ENCODE results near the gene DCTN5. TPM values are rescaled to one million over a fixed set of nuclear protein-coding genes. Genes with fewer than 3 reads are reported as not detected.

Gene DCTN5
- total RNA-seq, 6 experiments from 2014 or later, result 70.5 to 80.9 (median 76.4) TPM

GRCh38 chr16:23691483-23692189 lies 50.4 kb downstream of the DCTN5 start:
- H3K4me3 Mint-ChIP-seq, result no peak overlapping the region
- H3K9me3 Mint-ChIP-seq, result no peaks in the 10 kb centered on the region
- peak overlapping the region; percentile 51; the same call in 1 of the 2 replicates for H3K27ac Mint-ChIP-seq
- no peak for TF ChIP-seq CTCF (IDR thresholded peaks at IDR 0.05)
- peaks cover 3% of the 10 kb centered on the region; the same call in 1 of the 2 replicates for H3K27me3 Mint-ChIP-seq (ENCODE audit: insufficient read depth)
- peak; percentile 17 for DNase-seq
- H3K36me3 Mint-ChIP-seq (ENCODE audit: low read depth), result peaks cover 36% of the 10 kb centered on the region
- H3K4me1 Mint-ChIP-seq (ENCODE audit: low read depth), result peaks cover 13% of the 10 kb centered on the region

- H3K27me3 Mint-ChIP-seq (ENCODE audit: insufficient read depth), result peaks cover 3% of the 10 kb centered on the region; the same call in 1 of the 2 replicates
- DNase-seq, result no peak
- no peaks in the 10 kb centered on the region for H3K9me3 Mint-ChIP-seq
- no peak for TF ChIP-seq CTCF (IDR thresholded peaks at IDR 0.05)
- peaks cover 13% of the 10 kb centered on the region for H3K4me1 Mint-ChIP-seq (ENCODE audit: low read depth)
- peak overlapping the region; percentile 51; the same call in 1 of the 2 replicates for H3K27ac Mint-ChIP-seq
- no peak overlapping the region for H3K4me3 Mint-ChIP-seq
- peaks cover 32% of the 10 kb centered on the region for H3K36me3 Mint-ChIP-seq (ENCODE audit: low read depth)
Observed at GRCh38 chr16:23692190-23692837, 51.0 kb downstream of the DCTN5 start.

- H3K4me1 Mint-ChIP-seq (ENCODE audit: low read depth), result peaks cover 13% of the 10 kb centered on the region
- peaks cover 14% of the 10 kb centered on the region for H3K36me3 Mint-ChIP-seq (ENCODE audit: low read depth)
- TF ChIP-seq CTCF (IDR thresholded peaks at IDR 0.05), result no peak
- H3K27ac Mint-ChIP-seq, result no peak overlapping the region
- no peaks in the 10 kb centered on the region for H3K9me3 Mint-ChIP-seq
- peaks cover 1% of the 10 kb centered on the region; the same call in 1 of the 2 replicates for H3K27me3 Mint-ChIP-seq (ENCODE audit: insufficient read depth)
- H3K4me3 Mint-ChIP-seq, result no peak overlapping the region
- DNase-seq, result no peak
Observed at GRCh38 chr16:23694265-23694643, 53.0 kb downstream of the DCTN5 start.

GRCh38 chr16:23694644-23695373 lies 53.5 kb downstream of the DCTN5 start:
- H3K27me3 Mint-ChIP-seq (ENCODE audit: insufficient read depth), result peaks cover 1% of the 10 kb centered on the region; the same call in 1 of the 2 replicates
- no peak for TF ChIP-seq CTCF (IDR thresholded peaks at IDR 0.05)
- no peak for DNase-seq
- peaks cover 13% of the 10 kb centered on the region for H3K4me1 Mint-ChIP-seq (ENCODE audit: low read depth)
- peak overlapping the region; percentile 33; the same call in 1 of the 2 replicates for H3K4me3 Mint-ChIP-seq
- no peak overlapping the region; the same call in 1 of the 2 replicates for H3K27ac Mint-ChIP-seq
- peaks cover 8% of the 10 kb centered on the region for H3K36me3 Mint-ChIP-seq (ENCODE audit: low read depth)
- no peaks in the 10 kb centered on the region for H3K9me3 Mint-ChIP-seq

- Mint-ChIP-seq H3K4me3 (no peak overlapping the region), H3K27ac (no peak overlapping the region), H3K4me1 (ENCODE audit: low read depth) (peaks cover 13% of the 10 kb centered on the region), H3K36me3 (ENCODE audit: low read depth) (peaks cover 6% of the 10 kb centered on the region; the same call in 1 of the 2 replicates), H3K9me3 (no peaks in the 10 kb centered on the region), H3K27me3 (ENCODE audit: insufficient read depth) (peaks cover 1% of the 10 kb centered on the region; the same call in 1 of the 2 replicates)
- no peak for TF ChIP-seq CTCF (IDR thresholded peaks at IDR 0.05)
- DNase-seq, result no peak
Observed at GRCh38 chr16:23695756-23696155, 54.5 kb downstream of the DCTN5 start.

Measured in HFFc6 (cell line).